GM21367 (cell line): ENCODE results near the gene PRKCE.

ENCODE experiments used
- ATAC-seq: cut with Tn5 transposase; IDR thresholded peaks from one replicate; pipeline ENCODE4 v1.9.1; 2021; ENCODE audit not compliant: unreplicated experiment

The PRKCE gene

DNA sequence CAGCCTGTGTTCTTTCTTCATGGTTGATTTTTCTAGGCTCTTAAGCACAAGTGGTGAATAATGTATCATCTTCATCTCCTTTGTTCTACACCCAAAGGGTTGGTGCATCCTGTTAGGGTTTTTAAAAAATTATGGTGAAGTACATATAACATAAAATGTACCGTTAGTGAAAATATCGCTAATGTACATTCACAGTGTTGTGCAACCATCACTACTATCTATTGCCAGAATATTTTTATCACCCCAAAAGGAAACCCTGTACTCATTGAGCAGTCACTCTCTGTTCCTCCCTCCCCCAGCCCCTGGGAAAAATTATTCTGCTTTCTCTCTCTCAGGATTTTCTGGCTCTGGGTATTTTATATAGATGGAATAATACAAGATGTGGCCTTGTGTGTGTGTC lies 98.5 kb downstream of the PRKCE start:
- no peak for ATAC-seq

GRCh38 chr2:45750484-45750883 lies 99.0 kb downstream of the PRKCE start:
- no peak for ATAC-seq

GRCh38 chr2:45753381-45753780 lies 101.9 kb downstream of the PRKCE start:
- no peak for ATAC-seq

DNA sequence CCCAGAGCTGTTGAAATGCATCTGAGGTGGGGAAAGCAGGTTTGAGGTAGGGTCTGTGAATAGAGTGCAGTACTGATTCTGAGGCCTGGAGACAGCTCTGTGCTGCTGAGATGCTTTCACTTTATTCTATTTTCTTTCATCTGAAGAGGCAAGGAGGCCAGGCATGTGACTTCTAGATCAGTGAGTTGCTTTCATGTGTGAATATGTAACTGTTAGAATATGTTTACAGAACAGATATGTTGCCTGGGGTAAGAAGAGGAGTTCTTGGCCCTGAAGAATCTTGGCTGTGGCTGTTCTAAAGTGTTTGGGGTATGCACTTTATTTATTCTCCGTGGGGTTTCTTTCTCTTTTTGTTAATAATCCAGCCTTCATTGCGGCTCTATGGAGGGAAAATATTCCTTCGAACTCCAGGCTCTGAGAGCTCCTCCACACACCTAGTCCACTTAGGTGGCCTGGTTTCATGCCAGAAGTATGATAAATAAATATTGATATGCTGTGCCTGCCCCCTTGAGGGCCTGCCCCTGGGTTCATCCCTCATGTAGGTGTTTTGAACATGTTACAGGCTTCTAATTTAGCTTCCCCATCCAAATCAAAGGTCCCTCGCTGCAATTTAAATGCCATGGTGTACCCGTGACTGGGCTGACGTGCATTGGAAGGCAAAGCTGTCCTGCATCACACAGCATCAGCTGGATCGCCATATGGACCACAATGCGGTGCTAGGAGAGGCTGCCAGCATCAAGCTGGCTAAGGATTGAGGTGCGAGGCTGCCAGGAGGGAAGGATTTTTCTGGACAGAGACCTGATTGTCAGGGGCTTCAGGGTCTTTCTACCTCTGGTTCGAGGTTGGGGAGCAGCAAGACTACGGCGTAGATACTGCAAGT lies 102.9 kb downstream of the PRKCE start:
- no peak for ATAC-seq

GRCh38 chr2:45755585-45756335 lies 104.3 kb downstream of the PRKCE start:
- ATAC-seq, result no peak

- ATAC-seq, result no peak
Measured at GRCh38 chr2:45758018-45758417, 106.5 kb downstream of the PRKCE start.

GRCh38 chr2:45759310-45759851 lies 107.9 kb downstream of the PRKCE start:
- ATAC-seq, result no peak

- ATAC-seq, result no peak
Measured at GRCh38 chr2:45761635-45762034, 110.2 kb downstream of the PRKCE start.

DNA sequence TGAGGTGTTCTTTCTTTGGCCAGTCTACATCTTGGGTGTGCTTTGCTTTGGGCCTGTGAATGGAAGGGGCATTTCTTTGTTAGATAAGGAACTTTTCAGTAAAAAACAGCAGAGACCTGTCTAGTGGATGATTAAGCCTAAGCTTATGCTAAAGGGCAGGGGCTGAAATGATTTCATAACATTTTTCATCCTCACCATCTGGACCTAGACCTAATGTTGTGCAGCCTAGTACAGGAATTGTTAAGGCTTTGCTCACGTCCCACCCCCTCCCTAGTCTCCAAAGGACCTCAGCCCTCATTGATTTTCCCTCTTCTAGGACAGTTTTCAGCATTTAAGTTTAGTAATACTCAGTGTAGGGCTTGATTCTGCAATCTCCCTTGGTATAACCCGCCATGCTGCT lies 111.8 kb downstream of the PRKCE start:
- no peak for ATAC-seq

GRCh38 chr2:45763797-45764196 lies 112.3 kb downstream of the PRKCE start:
- no peak for ATAC-seq

DNA sequence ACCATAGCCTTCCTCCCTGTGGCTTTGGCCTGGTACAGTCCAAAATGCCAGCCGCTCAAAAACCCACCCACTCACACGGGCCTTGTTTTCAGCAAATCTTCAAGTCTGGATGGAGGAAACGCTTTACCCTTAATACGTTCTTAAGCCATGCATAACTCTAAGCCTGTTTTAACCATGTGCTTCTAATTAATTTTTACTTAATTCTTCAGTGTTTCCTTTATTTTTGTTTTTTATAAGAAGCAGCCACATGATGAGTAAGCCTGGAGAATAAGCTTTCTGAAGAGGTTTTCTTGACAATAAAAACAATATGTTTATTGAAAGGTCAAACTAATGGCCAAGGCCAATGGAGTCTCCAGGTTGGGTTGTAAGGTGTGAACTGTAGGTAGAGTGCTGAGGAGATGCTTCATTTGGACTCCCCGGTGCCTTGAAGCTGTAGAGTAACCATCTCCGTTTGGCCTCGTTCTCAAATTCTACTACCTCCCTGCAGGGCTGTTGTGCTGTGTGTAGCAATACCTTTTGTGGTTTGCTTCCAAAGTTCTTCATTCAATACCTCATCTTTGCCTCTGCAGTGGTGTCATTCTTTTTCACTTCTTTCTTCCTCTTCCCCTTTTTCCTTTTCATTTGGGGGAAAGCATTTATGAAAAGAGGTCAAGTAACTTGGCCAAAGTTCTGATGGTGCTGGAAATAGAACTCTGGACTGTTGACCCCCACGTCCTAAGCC lies 113.7 kb downstream of the PRKCE start:
- no peak for ATAC-seq

- ATAC-seq, result no peak
Measured at GRCh38 chr2:45765728-45766254, 114.3 kb downstream of the PRKCE start.

DNA sequence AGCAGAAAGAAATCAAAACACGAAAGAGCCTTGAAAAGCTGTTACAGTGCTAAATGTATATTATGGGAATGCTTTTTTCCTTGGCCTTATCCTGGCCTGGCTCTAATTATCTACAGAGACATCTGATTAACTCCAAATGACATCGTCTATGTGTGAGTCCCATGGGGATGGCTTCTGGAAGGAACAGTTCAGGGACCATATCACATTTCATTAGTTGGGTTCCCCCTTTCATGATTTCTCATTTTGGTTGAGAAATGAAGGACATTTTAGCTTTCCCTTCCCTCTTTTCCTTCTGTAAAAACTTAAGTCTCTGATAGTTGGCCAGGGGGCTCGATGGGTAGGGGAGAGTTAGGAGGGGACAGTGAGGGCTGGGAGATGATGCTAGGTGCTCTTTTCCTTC lies 116.7 kb downstream of the PRKCE start:
- no peak for ATAC-seq

DNA sequence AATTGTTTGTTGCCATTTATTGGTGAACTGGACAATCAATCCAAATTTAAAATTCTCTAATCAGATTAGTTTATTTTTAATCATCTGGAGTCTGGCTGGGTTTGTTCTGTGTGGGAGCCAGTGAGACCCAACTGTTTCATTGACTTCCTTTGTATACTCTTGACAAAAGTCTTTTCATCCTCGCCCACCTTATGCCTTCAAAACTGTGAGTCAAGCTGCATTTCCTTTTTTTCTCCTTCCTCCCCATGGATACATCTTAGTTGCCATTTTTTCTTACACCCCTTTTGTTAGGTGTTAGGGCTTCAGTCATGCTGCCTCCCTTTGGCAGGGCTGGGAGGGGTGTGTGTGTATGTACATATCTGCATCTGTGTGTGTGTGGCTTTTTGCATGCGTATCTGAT lies 117.6 kb downstream of the PRKCE start:
- no peak for ATAC-seq

- no peak for ATAC-seq
Measured at GRCh38 chr2:45769854-45770576, 118.5 kb downstream of the PRKCE start.

- ATAC-seq, result no peak
Measured at GRCh38 chr2:45770811-45771210, 119.3 kb downstream of the PRKCE start.

- no peak for ATAC-seq
Measured at GRCh38 chr2:45771261-45771660, 119.8 kb downstream of the PRKCE start.

- ATAC-seq, result no peak
Measured at GRCh38 chr2:45772038-45772437, 120.6 kb downstream of the PRKCE start.

- ATAC-seq, result no peak
Measured at GRCh38 chr2:45773909-45774308, 122.4 kb downstream of the PRKCE start.

GRCh38 chr2:45774688-45775244 lies 123.3 kb downstream of the PRKCE start:
- ATAC-seq, result no peak
